NOMO-1 treated with dmso at 0.1 percent for 144 hours (cell line): Measurements from ENCODE around the gene HTR4.

Experiments
- DNase-seq: peaks from one replicate; lab custom pipeline; 2025; ENCODE audit not compliant: unreplicated experiment; lab: John Stamatoyannopoulos, UW

The HTR4 gene

GRCh38 chr5:148615644-148616275, 38.6 kb downstream of the HTR4 start:
- DNase-seq, result no peak

- no peak for DNase-seq
Measured at GRCh38 chr5:148607406-148607805, 46.9 kb downstream of the HTR4 start.

- no peak for DNase-seq
Measured at GRCh38 chr5:148606296-148606695, 48.0 kb downstream of the HTR4 start.

- DNase-seq, result no peak
Measured at GRCh38 chr5:148599187-148599586, 55.1 kb downstream of the HTR4 start.

- no peak for DNase-seq
Measured at GRCh38 chr5:148595697-148596096, 58.6 kb downstream of the HTR4 start.

GRCh38 chr5:148586796-148587195, 67.5 kb downstream of the HTR4 start:
- DNase-seq, result no peak

- no peak for DNase-seq
Measured at GRCh38 chr5:148585988-148586387, 68.3 kb downstream of the HTR4 start.

- no peak for DNase-seq
Measured at GRCh38 chr5:148584103-148584502, 70.2 kb downstream of the HTR4 start.

- no peak for DNase-seq
Measured at GRCh38 chr5:148583421-148583965, 70.8 kb downstream of the HTR4 start.

GRCh38 chr5:148574167-148574566, 80.2 kb downstream of the HTR4 start:
- no peak for DNase-seq

- DNase-seq, result no peak
Measured at GRCh38 chr5:148573374-148573773, 81.0 kb downstream of the HTR4 start.

GRCh38 chr5:148569948-148570347, 84.4 kb downstream of the HTR4 start:
- DNase-seq, result no peak

GRCh38 chr5:148565148-148565547, 89.2 kb downstream of the HTR4 start:
- no peak for DNase-seq

- DNase-seq, result no peak
Measured at GRCh38 chr5:148563021-148563420, 91.3 kb downstream of the HTR4 start.

GRCh38 chr5:148561801-148562311, 92.5 kb downstream of the HTR4 start:
- DNase-seq, result no peak

- DNase-seq, result no peak
Measured at GRCh38 chr5:148559461-148559860, 94.9 kb downstream of the HTR4 start.

GRCh38 chr5:148558892-148559291, 95.4 kb downstream of the HTR4 start:
- DNase-seq, result no peak

- no peak for DNase-seq
Measured at GRCh38 chr5:148556835-148557234, 97.5 kb downstream of the HTR4 start.

GRCh38 chr5:148554621-148555020, 99.7 kb downstream of the HTR4 start:
- DNase-seq, result no peak

GRCh38 chr5:148543727-148544126, 110.6 kb downstream of the HTR4 start:
- DNase-seq, result no peak

GRCh38 chr5:148542812-148543211, 111.5 kb downstream of the HTR4 start:
- no peak for DNase-seq

- DNase-seq, result no peak
Measured at GRCh38 chr5:148541054-148541835, 113.1 kb downstream of the HTR4 start.
